ENCODE results near the gene CYP19A1. TPM values are rescaled to one million over a fixed set of nuclear protein-coding genes. Genes with fewer than 3 reads are reported as not detected.

CYP19A1 gene
- total and polyA plus RNA-seq, 8 donors = 0.09 to 2.5 (median 0.28) TPM; not detected in 1

DNA sequence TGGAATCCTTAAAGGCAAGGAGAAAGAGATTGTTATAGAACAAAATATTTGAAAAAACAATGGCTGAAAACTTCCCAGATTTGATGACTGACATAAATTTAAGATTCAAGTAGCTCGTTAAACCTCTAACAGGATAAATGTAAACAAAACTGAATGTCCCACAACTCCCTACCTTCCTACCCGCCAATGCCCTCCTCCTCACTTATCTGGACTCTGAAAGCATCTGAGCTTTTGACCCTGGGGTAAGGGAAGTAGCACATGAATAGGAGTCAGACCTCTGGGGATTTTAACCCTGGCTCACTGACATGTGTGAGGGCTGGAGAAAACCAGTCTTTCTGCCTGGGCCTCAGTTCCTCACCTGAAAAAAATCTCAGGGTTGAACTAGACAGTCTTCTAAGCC is 26.9 kb downstream of the CYP19A1 start:
- H3K27ac ChIP-seq = no peak overlapping the region
- WGBS, 2 donors = 64 to 68% methylated on average over 2 of the region's 2 CpGs
- intact Hi-C loops (cut with DNase I) = no loop called here
- H3K4me3 ChIP-seq = no peak overlapping the region
- FAIRE-seq (no peak), DNase-seq (no peak), ATAC-seq (no peak)
- TF ChIP-seq, protein P1, sequence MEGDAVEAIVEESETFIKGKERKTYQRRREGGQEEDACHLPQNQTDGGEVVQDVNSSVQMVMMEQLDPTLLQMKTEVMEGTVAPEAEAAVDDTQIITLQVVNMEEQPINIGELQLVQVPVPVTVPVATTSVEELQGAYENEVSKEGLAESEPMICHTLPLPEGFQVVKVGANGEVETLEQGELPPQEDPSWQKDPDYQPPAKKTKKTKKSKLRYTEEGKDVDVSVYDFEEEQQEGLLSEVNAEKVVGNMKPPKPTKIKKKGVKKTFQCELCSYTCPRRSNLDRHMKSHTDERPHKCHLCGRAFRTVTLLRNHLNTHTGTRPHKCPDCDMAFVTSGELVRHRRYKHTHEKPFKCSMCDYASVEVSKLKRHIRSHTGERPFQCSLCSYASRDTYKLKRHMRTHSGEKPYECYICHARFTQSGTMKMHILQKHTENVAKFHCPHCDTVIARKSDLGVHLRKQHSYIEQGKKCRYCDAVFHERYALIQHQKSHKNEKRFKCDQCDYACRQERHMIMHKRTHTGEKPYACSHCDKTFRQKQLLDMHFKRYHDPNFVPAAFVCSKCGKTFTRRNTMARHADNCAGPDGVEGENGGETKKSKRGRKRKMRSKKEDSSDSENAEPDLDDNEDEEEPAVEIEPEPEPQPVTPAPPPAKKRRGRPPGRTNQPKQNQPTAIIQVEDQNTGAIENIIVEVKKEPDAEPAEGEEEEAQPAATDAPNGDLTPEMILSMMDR (IDR thresholded peaks at IDR 0.05) = no peak
- H3K27me3 ChIP-seq = no peaks in the 10 kb centered on the region
- H3K4me1 ChIP-seq = no peaks in the 10 kb centered on the region
- no peaks in the 10 kb centered on the region for H3K9me3 ChIP-seq
- no peaks in the 10 kb centered on the region for H3K36me3 ChIP-seq

DNA sequence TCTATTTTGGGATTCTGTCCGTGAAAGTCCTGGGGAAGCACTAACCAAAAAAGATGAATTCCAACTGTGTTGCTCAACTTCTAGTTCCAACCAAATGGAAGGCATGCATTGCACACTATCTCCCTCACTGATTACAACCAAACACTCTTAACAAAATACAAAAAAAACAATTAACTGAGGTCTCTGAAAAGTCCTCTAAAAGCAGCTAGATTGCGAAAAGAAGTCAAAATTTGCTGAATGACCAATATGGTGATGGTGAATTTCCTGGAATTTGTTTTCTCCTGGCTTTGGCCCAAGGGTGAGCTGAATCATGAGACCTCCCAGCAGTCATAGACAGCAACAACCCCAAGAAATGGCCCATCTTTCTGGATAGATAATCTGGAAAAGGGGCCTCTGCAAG is 28.3 kb downstream of the CYP19A1 start:
- TF ChIP-seq, protein P1 (IDR thresholded peaks at IDR 0.05) = no peak
- intact Hi-C loops (cut with DNase I) = no loop called here
- FAIRE-seq (no peak), DNase-seq (no peak), ATAC-seq (peak in 2 of 4 donors; percentile 29 to 53)
- Histone ChIP-seq H3K27ac (no peak overlapping the region), H3K4me3 (no peak overlapping the region), H3K9me3 (no peaks in the 10 kb centered on the region), H3K36me3 (no peaks in the 10 kb centered on the region), H3K27me3 (no peaks in the 10 kb centered on the region), H3K4me1 (no peaks in the 10 kb centered on the region)
- 84 to 88% methylated on average over 2 of the region's 2 CpGs for WGBS, 2 donors

DNA sequence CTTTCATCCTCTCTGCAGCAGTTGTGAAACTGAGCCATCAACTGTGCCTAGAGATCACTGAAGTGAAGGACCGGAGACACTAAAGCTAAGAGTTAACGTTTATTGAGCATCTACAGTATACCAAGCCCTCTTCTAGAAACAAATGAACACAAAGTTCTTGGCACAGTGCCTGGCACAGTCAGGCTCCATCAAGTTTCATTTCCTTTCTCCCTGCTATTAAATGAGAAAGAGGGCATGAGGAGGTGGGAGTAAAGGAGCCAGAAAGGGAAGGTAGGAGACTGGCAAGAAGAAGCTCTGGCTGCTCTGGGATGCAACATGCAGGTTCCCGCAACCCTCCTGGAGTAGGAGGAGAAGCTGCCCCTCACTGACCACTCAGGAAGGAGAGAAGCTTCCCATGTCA is 30.6 kb downstream of the CYP19A1 start:
- no peaks in the 10 kb centered on the region for H3K4me1 ChIP-seq
- no peak for DNase-seq
- H3K27me3 ChIP-seq = no peaks in the 10 kb centered on the region
- ATAC-seq = no peak
- TF ChIP-seq, protein P1 (IDR thresholded peaks at IDR 0.05) = no peak
- FAIRE-seq = no peak
- intact Hi-C loops (cut with DNase I) = no loop called here
- no peak overlapping the region for H3K27ac ChIP-seq
- H3K4me3 ChIP-seq = no peak overlapping the region
- H3K9me3 ChIP-seq = no peaks in the 10 kb centered on the region
- 72 to 77% methylated on average over 3 of the region's 3 CpGs for WGBS, 2 donors
- H3K36me3 ChIP-seq = no peaks in the 10 kb centered on the region

DNA sequence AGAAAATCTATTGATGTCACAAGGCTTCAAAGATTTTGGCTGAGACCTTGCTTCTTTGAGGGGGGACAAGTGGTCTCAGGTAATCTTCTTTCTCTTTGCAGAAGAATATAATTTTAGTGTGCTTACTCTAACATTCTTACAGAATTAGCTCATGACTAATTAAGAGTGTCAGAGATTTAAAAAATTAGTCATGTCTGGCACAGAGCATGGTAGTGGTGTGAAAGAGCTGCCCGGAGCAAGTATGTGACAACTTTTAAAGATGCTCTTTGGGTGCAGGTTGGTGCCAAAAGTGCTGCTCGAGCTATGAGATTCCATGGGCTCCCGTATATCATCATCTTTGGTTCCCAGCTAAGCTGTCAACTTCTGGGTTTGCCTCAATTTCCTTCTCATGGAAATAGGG is 31.1 kb downstream of the CYP19A1 start:
- DNase-seq (no peak), FAIRE-seq (no peak), ATAC-seq (no peak)
- Histone ChIP-seq H3K27me3 (no peaks in the 10 kb centered on the region), H3K36me3 (no peaks in the 10 kb centered on the region), H3K9me3 (no peaks in the 10 kb centered on the region), H3K4me3 (no peak overlapping the region), H3K27ac (no peak overlapping the region), H3K4me1 (no peaks in the 10 kb centered on the region)
- TF ChIP-seq, protein P1 (IDR thresholded peaks at IDR 0.05) = no peak
- intact Hi-C loops (cut with DNase I) = no loop called here
- WGBS, 2 donors = 72 to 76% methylated on average over 3 of the region's 3 CpGs

DNA sequence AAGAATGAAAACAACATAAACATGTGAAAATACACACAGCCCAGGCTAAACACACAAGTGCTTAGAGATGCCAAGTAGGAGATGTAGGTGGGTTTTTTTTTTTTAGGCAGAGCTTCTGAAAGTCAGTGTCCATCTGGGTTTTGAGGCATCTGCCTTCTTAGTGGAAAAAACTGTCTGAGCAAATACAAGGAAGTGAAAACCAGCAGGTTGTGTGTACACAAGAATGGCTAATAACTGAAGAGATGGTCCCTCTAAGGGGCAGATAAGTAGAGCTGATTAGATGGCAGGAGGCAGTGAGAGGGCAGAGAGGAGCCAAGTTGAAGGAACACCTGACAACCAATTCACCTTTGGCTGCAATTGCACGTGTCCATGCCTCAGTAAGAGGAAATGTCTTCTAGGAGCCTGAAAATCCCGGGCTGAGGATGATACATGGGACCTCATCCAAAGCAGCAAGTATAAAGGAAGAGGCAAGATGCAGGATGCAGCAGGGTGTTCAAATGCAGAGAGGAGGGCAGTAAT is 34.9 kb downstream of the CYP19A1 start:
- H3K9me3 ChIP-seq = no peaks in the 10 kb centered on the region
- FAIRE-seq (no peak), DNase-seq (no peak), ATAC-seq (no peak)
- H3K4me3 ChIP-seq = no peak overlapping the region
- H3K36me3 ChIP-seq = no peaks in the 10 kb centered on the region
- no peak overlapping the region for H3K27ac ChIP-seq
- intact Hi-C loops (cut with DNase I) = no loop called here
- peaks cover 0 to 8% (median 0%) of the 10 kb centered on the region in 3 donors for H3K4me1 ChIP-seq
- no peaks in the 10 kb centered on the region for H3K27me3 ChIP-seq
- TF ChIP-seq, protein P1 (IDR thresholded peaks at IDR 0.05) = no peak
- 56 to 61% methylated on average over 2 of the region's 2 CpGs for WGBS, 2 donors
